ENCODE results near the gene WWC1.
"Not testable (repeated sequence)": the region's sequence is repeated elsewhere in the genome, so short reads cannot be mapped to it uniquely, and the experiment has no call there.

WWC1 gene

GRCh38 chr5:168286863-168287262 lies 4.6 kb upstream of the WWC1 start:
- DNase-seq = not testable (repeated sequence)

GRCh38 chr5:168287362-168287761 lies 4.1 kb upstream of the WWC1 start:
- no peak for DNase-seq

GRCh38 chr5:168288349-168289245 lies 2.8 kb upstream of the WWC1 start:
- DNase-seq = no peak

GRCh38 chr5:168290902-168291341 lies 523 bp upstream of the WWC1 start:
- DNase-seq = no peak

GRCh38 chr5:168291964-168292785 lies 730 bp downstream of the WWC1 start:
- no peak for DNase-seq

GRCh38 chr5:168292786-168293696 lies 1.6 kb downstream of the WWC1 start:
- no peak for DNase-seq

- no peak for DNase-seq
Measured at GRCh38 chr5:168295574-168296201, 4.2 kb downstream of the WWC1 start.

- no peak for DNase-seq
Measured at GRCh38 chr5:168296682-168297081, 5.2 kb downstream of the WWC1 start.

GRCh38 chr5:168298949-168299348 lies 7.5 kb downstream of the WWC1 start:
- no peak for DNase-seq

GRCh38 chr5:168299372-168299771 lies 7.9 kb downstream of the WWC1 start:
- DNase-seq = no peak

GRCh38 chr5:168300326-168301182 lies 9.1 kb downstream of the WWC1 start:
- DNase-seq = no peak

- DNase-seq = no peak
Measured at GRCh38 chr5:168301593-168302390, 10.3 kb downstream of the WWC1 start.

GRCh38 chr5:168302785-168303184 lies 11.3 kb downstream of the WWC1 start:
- no peak for DNase-seq

- DNase-seq = no peak
Measured at GRCh38 chr5:168303393-168304025, 12.1 kb downstream of the WWC1 start.

- DNase-seq = no peak
Measured at GRCh38 chr5:168304349-168304748, 12.9 kb downstream of the WWC1 start.

GRCh38 chr5:168305281-168305680 lies 13.8 kb downstream of the WWC1 start:
- DNase-seq = no peak

GRCh38 chr5:168307022-168307421 lies 15.6 kb downstream of the WWC1 start:
- no peak for DNase-seq

GRCh38 chr5:168307925-168308584 lies 16.6 kb downstream of the WWC1 start:
- no peak for DNase-seq

- no peak for DNase-seq
Measured at GRCh38 chr5:168308976-168309598, 17.6 kb downstream of the WWC1 start.
